Stimulated activated CD4-positive, alpha-beta T cell treated with anti-CD3 and anti-CD28 coated beads, Interleukin-1b, Interleukin-23, amount 100 ng/mL, for 24 hours (primary cell): ENCODE results near the gene CHST11.

Source experiments
- DNase-seq, 4 experiments: peaks; one replicate each; pipeline ENCODE4 v3.0.0-alpha.2; 2020; ENCODE audit warnings: low read depth in 4 of 4, low spot score in 1 of 4

Gene CHST11

GRCh38 chr12:104459368-104459909, 2.7 kb downstream of the CHST11 start:
- no peak for DNase-seq

- no peak for DNase-seq
Measured at GRCh38 chr12:104460041-104460719, 3.4 kb downstream of the CHST11 start.

- DNase-seq: no peak
Measured at GRCh38 chr12:104460973-104461698, 4.4 kb downstream of the CHST11 start.

GRCh38 chr12:104462325-104462724, 5.6 kb downstream of the CHST11 start:
- DNase-seq: no peak

DNA sequence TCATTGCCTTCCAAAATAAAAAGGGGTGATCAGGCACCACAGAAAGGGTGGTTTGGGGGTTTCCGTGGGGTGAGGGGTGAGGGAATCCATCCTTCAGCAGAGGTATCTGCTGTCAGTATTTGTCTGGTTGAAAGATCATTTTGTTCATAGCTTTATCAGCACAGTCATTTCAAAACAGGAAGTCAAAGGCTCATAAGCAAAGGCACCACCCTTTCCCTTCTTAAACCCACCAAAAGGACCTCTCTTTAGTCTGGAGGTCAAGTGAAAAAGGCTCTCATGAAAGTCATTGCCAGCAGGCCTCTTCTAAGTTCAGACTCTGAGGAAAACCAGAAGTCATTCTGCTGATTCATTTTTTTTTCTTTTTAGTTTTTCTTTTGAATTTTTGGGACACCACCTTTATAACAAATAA, 6.2 kb downstream of the CHST11 start:
- no peak for DNase-seq

DNA sequence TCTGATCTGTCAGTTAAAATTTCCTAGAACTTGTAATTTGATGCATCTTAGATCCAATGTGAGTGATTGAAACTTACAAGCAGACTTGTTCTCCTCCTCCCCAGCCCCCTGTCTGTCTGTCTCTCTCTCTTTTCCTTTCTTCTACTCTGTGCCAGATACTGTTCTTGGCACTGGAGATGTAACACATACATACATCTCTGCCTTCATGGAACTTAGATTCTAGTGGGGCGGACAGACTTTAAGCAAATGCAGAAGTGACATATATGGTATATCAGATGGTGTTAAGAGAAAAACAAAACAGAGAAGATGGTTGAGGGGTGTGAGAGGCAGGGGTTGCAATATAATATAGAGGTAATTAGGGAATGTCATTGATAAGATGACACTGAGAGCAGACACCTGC, 6.6 kb downstream of the CHST11 start:
- DNase-seq: no peak

DNA sequence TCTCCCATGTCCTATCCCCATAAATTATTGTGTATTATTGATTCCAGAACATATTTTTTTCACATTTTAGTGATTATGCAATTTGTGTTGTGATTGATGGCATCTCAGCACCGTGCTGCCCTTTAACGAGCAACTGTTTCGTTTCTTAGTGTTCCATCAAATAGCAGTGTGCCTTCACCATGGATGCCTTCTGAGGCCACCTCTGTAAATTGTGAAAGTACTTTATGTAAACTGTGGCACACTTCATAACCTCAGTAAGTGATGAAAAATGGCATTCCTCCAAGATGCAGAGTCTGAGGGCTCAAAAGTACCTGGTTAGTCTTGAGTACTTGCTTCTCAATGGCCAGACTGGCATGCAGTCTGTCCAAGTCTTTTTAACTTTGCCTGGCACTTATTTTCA, 8.2 kb downstream of the CHST11 start:
- no peak for DNase-seq

- no peak for DNase-seq
Measured at GRCh38 chr12:104466709-104467345, 10.1 kb downstream of the CHST11 start.

DNA sequence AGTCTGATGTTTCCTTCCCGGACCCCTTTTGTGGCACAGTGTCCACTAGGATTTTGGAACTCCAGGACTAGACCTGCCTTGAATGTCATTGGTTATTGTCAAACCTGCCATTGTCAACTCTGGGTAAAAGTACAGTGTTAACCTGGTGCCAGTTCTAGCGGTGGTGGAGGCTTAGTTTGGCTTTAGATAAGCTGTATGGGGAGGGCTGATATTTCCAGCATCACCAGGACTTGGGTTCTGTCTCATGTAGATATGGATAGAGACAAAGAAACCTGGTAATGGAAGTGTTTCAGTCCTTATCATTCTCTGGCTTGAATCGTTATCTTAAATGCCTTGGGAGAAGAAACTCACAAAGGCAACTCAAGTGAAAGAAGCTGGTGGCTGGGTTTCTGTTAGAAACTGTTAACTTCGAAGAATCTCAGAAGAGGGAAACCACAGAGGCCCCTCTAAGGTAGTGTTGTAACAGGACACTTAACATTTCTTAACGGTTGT, 10.6 kb downstream of the CHST11 start:
- no peak for DNase-seq

- no peak for DNase-seq
Measured at GRCh38 chr12:104468371-104468770, 11.6 kb downstream of the CHST11 start.

DNA sequence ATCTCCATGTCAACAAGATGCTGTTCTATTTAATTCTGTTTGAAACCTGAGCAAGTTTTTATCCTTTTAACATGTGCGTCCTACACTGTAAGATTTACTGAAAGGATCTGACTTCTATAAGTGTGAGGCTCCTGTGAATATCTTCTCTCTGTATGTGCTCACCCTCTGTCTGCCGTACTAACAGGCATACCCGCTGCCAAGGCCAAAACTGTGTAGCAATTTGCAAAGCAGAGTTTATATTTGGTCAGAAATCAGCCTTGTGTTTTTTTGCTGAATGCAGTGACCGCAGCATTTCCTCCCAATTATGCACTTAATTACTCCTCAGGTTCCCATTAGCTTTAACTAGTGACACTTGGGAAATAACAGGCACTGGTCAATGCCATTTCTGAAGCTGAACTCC, 12.3 kb downstream of the CHST11 start:
- no peak for DNase-seq

DNA sequence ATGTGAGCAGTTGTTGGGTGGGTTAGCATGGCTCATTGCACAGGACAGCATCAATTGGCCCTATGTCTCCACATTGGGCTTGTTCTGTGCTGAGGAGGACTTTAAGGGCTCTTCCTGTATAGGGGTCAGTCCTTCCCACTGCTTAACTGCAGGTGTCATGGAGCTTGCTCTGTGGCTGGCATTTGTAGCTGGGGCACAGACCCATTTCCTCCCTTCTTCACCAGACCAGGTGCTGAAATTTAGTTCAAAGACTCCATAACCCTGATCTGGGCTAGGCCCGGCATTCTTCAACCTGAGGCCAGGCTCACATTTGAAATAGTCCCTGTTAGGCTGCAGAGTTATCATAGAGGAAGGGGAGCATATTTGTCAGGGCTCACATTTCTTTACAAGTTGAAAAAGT, 12.8 kb downstream of the CHST11 start:
- no peak for DNase-seq

- DNase-seq: no peak
Measured at GRCh38 chr12:104470521-104470920, 13.8 kb downstream of the CHST11 start.

- DNase-seq: no peak
Measured at GRCh38 chr12:104471336-104471735, 14.6 kb downstream of the CHST11 start.

- DNase-seq: no peak
Measured at GRCh38 chr12:104472748-104473147, 16.0 kb downstream of the CHST11 start.

GRCh38 chr12:104473374-104473983, 16.7 kb downstream of the CHST11 start:
- DNase-seq: no peak

DNA sequence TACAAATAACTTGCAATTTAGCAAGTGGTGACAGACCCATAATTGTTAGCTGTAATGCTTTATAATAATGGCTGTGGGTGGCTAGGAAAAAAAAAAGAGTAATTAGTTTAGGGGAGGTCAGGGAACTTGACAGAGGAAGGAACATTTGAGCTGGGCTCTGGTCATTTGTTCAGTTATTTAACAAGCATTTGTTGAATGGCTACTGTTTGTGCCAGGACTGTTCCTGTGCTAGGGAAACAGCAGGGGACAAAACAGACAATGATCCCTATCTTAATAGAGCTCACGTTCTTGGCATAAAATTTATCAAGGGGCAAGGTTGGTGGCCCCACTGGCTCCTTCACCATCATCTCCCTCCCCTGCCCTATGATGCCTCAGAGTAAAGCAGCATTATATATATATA, 18.5 kb downstream of the CHST11 start:
- DNase-seq: no peak

GRCh38 chr12:104477510-104478390, 21.0 kb downstream of the CHST11 start:
- DNase-seq: no peak

DNA sequence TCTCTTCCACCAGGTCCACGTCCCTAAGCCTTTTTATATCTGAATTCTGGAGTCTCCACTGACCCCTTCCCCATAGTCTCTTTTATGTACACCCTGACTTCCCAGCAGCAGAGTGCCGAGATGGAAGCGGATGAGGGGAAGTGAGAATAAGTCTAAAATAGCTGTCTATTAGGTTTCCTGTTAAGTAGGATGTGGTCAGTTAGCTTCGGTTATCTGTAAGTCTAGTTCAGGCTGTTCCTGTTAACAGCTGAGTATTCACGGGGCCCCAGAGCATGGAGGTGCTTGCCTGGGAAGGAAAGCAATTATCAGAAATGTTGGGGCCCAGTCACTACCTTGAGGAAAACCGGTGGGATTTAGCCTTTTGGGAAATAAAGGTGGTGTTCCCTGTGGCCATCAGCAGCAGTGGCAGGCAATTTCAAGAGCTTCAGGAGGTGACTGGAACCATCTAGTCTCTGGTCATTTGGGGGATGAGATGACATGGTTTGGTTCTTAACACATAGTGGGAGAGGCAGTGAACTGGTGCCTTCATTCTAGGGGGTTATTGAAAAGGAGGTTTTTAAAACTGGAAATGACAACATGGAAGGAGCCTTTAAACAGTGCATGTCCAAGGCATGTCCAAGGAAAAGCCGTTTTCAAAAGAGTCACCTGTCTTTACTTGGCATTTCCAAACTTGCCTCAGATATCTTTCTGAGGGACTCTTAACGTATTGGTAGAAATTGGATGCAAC, 21.8 kb downstream of the CHST11 start:
- no peak for DNase-seq

DNA sequence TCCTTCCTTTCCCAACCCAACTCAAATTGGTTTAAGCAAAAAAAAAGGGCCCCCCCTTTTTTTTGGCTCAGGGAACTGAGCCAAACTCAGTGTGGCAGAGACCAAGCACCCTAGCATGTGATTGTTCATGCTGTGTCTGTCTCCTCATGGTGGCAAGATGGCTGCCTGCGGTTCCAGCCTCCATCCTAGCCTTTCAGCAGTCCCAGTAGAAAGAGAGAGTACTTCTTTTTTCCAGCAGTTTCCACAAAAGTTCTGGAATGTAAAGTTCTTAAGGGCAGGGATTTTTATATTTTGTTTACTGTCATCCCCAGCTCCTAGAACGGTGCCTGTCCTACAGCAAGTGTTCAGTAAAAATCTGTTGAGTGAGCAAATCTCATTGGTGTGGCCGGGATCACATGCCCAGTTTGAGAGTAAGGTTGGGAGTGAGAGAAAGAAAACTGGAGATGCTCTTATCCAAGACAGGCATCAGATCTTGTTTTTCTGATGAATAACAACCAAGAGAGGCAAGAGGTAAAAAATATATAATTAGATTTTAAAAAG, 22.4 kb downstream of the CHST11 start:
- DNase-seq: no peak
